Activated naive CD8-positive, alpha-beta T cell treated with anti-CD3 and anti-CD28 coated beads, Interleukin-2, amount 10 ng/mL, durations not matched to agents 7 days and 5 days (primary cell): ENCODE results near the gene PAH. TPM values are rescaled to one million over a fixed set of nuclear protein-coding genes. Genes with fewer than 3 reads are reported as not detected.

ENCODE experiments used
- ATAC-seq: fragments of 150-1000 bp; cut with Tn5 transposase; one replicate; pipeline ENCODE4 v1.10.0; 2021; ENCODE audit warnings: low read depth, moderate library complexity
- POLR2A ChIA-PET: fragments of 350-600 bp; sonication (Branson Sonifier 250); formaldehyde crosslinking; loops from one replicate; lab custom pipeline; 2021; ENCODE audit warnings: antibody characterized with exemption; lab: Charles Lee
- DNase-seq: peaks from one replicate; pipeline ENCODE4 v3.0.0; 2021
- H3K27ac Mint-ChIP-seq: one replicate; pipeline ENCODE4 v1.8.0; 2022; ENCODE audit warnings: mild to moderate bottlenecking, mixed read lengths
- H3K27me3 Mint-ChIP-seq: one replicate; pipeline ENCODE4 v1.8.0; 2022; ENCODE audit warnings: mild to moderate bottlenecking, moderate library complexity, mixed read lengths
- H3K36me3 Mint-ChIP-seq: one replicate; pipeline ENCODE4 v1.8.0; 2021; ENCODE audit warnings: mild to moderate bottlenecking, mixed read lengths
- H3K4me1 Mint-ChIP-seq: one replicate; pipeline ENCODE4 v1.8.0; 2021; ENCODE audit warnings: mixed read lengths
- H3K4me3 Mint-ChIP-seq: one replicate; pipeline ENCODE4 v1.8.0; 2022; ENCODE audit warnings: mild to moderate bottlenecking, moderate library complexity, mixed read lengths
- H3K9me3 Mint-ChIP-seq: one replicate; pipeline ENCODE4 v1.8.0; 2021; ENCODE audit warnings: mixed read lengths
- total RNA-seq, 2 experiments: library from RNA; stranded (reverse); gene quantifications; one replicate each; pipeline ENCODE4 v1.2.3, GENCODE V29; 2021

Gene PAH
- total RNA-seq, 2 experiments from 2014 or later, result not detected

- no peak overlapping the region for H3K27ac Mint-ChIP-seq
- no peak for ATAC-seq
- no peaks in the 10 kb centered on the region for H3K36me3 Mint-ChIP-seq
- H3K27me3 Mint-ChIP-seq, result peaks cover 7% of the 10 kb centered on the region
- no peak overlapping the region for H3K4me3 Mint-ChIP-seq
- DNase-seq, result no peak
- H3K9me3 Mint-ChIP-seq, result no peaks in the 10 kb centered on the region
- no peaks in the 10 kb centered on the region for H3K4me1 Mint-ChIP-seq
- POLR2A ChIA-PET, result no interaction called here
Measured at GRCh38 chr12:102814691-102815367, 102.2 kb downstream of the PAH start.

DNA sequence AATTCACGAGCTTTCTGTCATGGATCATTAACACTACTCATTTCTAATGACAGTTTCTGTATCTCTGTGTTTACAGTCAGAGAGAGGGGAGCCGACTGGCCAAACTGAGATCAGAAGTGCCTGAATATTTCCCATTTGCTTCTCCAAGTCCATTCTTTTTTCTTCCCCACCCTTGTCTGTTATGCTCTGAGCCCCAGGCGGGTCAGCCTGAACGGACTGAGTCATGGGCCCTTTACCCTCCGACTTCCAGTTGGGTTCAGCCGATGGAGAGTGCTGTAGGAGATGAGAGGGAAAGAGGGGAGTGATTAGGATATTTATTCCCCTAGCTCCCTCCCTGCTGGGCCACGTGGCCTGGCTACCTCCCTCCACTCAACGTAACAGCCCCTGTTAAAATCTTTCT is 104.7 kb downstream of the PAH start:
- no peak overlapping the region for H3K27ac Mint-ChIP-seq
- no peaks in the 10 kb centered on the region for H3K9me3 Mint-ChIP-seq
- ATAC-seq, result no peak

GRCh38 chr12:102811110-102811737 is 105.8 kb downstream of the PAH start:
- POLR2A ChIA-PET, result no interaction called here
- H3K4me3 Mint-ChIP-seq, result no peak overlapping the region
- H3K27me3 Mint-ChIP-seq, result peaks cover 7% of the 10 kb centered on the region
- no peak for DNase-seq
- H3K9me3 Mint-ChIP-seq, result no peaks in the 10 kb centered on the region
- no peak for ATAC-seq
- H3K36me3 Mint-ChIP-seq, result no peaks in the 10 kb centered on the region
- no peaks in the 10 kb centered on the region for H3K4me1 Mint-ChIP-seq
- H3K27ac Mint-ChIP-seq, result no peak overlapping the region

More for the DNA sequence above, 104.7 kb downstream of the PAH start:
- H3K36me3 Mint-ChIP-seq, result no peaks in the 10 kb centered on the region
- POLR2A ChIA-PET, result no interaction called here
- no peaks in the 10 kb centered on the region for H3K4me1 Mint-ChIP-seq
- H3K4me3 Mint-ChIP-seq, result no peak overlapping the region
- no peak for DNase-seq
- H3K27me3 Mint-ChIP-seq, result peaks cover 7% of the 10 kb centered on the region

- Mint-ChIP-seq H3K9me3 (no peaks in the 10 kb centered on the region), H3K4me3 (no peak overlapping the region), H3K27ac (no peak overlapping the region), H3K27me3 (peaks cover 7% of the 10 kb centered on the region), H3K4me1 (no peaks in the 10 kb centered on the region), H3K36me3 (no peaks in the 10 kb centered on the region)
- DNase-seq, result no peak
- POLR2A ChIA-PET, result no interaction called here
- no peak for ATAC-seq
Measured at GRCh38 chr12:102808412-102808811, 108.6 kb downstream of the PAH start.

DNA sequence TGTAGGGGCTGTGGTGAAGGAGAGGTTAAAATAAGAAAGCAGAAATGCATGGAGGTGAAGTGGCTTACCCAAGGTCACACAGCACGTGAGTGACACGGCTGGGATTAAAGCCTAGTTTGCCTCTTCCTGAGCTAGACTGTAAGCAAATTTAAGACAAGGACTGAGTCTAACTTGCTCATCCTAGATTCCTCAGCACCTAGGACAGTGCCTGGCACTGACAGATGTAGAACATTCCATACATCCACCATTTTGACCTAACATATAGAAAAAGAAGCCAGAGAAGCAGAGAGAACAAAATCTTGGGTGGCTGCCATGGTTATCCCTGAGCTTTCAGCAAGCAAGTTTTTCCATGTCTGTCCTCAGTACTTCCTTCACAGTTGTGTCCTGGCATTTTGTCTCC is 110.5 kb downstream of the PAH start:
- H3K4me1 Mint-ChIP-seq, result no peaks in the 10 kb centered on the region
- no peak for ATAC-seq
- no peak overlapping the region for H3K27ac Mint-ChIP-seq
- no peak for DNase-seq
- H3K36me3 Mint-ChIP-seq, result no peaks in the 10 kb centered on the region
- H3K4me3 Mint-ChIP-seq, result no peak overlapping the region
- POLR2A ChIA-PET, result no interaction called here
- H3K27me3 Mint-ChIP-seq, result no peaks in the 10 kb centered on the region
- no peaks in the 10 kb centered on the region for H3K9me3 Mint-ChIP-seq

DNA sequence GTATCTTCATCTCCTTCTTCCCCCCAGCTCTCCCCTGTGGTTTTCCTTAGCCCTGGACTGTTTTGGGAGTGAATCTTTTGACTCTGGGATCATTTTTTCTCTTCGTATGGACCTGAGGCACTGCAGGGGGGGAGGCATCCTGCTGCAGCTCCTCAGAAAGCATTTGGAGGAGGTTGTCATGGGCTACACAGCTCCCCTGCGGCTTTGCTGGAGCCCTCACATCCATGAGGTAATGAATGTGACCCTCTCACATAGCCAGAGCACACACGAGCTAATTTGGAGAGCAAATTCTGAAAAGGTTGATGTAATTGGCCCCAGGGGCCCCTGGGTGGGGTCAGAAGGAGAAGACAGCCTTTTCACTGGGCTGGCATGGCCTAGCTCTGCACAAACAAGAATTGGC is 110.9 kb downstream of the PAH start:
- no peak overlapping the region for H3K4me3 Mint-ChIP-seq
- no peaks in the 10 kb centered on the region for H3K4me1 Mint-ChIP-seq
- H3K27ac Mint-ChIP-seq, result no peak overlapping the region

DNA sequence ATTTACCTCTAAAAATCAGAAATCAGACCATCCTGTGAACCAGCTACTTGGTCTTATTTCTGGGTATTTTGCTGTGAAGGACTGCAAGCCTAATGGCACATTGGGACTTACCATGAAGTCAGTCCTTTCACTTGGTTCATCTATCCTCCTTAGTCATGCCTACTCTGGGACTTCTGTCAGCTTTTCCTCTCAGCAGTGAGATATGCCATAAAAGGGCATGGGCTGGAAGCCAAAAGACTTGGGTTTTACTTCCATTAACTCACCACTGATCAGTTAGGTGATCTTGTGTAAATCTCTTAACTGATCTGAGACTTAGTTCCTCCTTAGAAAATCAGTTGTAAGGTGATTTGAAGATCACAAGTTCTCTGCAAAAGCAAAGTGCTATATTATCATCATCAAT is 116.5 kb downstream of the PAH start:
- H3K4me1 Mint-ChIP-seq, result no peaks in the 10 kb centered on the region
- H3K4me3 Mint-ChIP-seq, result no peak overlapping the region
- H3K9me3 Mint-ChIP-seq, result no peaks in the 10 kb centered on the region
- POLR2A ChIA-PET, result no interaction called here
- no peak overlapping the region for H3K27ac Mint-ChIP-seq
- H3K36me3 Mint-ChIP-seq, result no peaks in the 10 kb centered on the region
- ATAC-seq (no peak), DNase-seq (no peak)
- peaks cover 2% of the 10 kb centered on the region for H3K27me3 Mint-ChIP-seq

More for the DNA sequence above, 110.9 kb downstream of the PAH start:
- POLR2A ChIA-PET, result no interaction called here
- DNase-seq, result no peak
- Mint-ChIP-seq H3K9me3 (no peaks in the 10 kb centered on the region), H3K27me3 (no peaks in the 10 kb centered on the region), H3K36me3 (no peaks in the 10 kb centered on the region)
- ATAC-seq, result no peak

DNA sequence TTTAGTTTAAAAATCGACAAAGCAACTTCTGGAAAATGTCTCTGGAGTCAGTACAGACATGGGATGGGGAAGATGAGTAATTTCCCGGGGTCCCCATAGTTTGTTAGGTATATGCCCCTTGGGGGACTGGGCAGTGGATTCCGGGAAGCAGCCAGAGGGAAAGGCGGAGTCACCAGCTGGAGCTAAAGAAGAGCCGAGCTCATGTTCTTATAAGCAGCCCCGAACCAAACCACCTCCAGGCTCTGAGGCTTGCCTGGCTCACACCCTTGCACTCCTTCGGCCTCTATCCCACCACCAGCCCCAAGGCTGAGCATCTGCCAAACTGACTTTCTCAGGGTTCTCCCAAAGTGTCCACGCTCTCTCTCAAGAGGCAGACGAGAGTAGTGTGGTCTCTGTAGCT is 117.8 kb downstream of the PAH start:
- Mint-ChIP-seq H3K36me3 (no peaks in the 10 kb centered on the region), H3K27me3 (peaks cover 4% of the 10 kb centered on the region), H3K4me1 (no peaks in the 10 kb centered on the region), H3K27ac (no peak overlapping the region), H3K9me3 (no peaks in the 10 kb centered on the region), H3K4me3 (no peak overlapping the region)
- ATAC-seq, result no peak
- POLR2A ChIA-PET, result no interaction called here
- DNase-seq, result no peak

DNA sequence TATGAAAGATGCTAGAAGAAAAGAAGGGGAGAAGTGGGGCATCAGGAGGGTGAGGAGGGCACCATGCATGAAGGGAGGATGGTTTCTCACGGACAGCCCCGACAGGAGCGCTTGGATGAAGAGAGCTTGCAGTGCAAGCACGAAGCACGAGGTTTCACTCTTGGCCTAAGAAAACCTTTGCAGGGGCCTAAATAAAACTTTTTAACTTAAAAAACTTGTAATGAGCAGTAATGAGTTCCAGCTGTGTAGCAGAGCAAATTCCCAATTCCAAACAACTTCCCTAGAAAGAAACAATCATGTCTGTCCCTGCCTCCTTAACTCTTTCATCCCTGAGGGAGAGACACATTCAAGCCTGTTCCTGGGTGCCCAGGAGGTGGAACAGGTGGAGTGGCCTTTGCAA is 119.5 kb downstream of the PAH start:
- Mint-ChIP-seq H3K36me3 (no peaks in the 10 kb centered on the region), H3K27ac (no peak overlapping the region), H3K27me3 (peaks cover 4% of the 10 kb centered on the region), H3K4me3 (no peak overlapping the region), H3K9me3 (no peaks in the 10 kb centered on the region), H3K4me1 (no peaks in the 10 kb centered on the region)
- POLR2A ChIA-PET, result no interaction called here
- DNase-seq, result no peak
- ATAC-seq, result no peak

- Mint-ChIP-seq H3K27me3 (peaks cover 2% of the 10 kb centered on the region), H3K9me3 (no peaks in the 10 kb centered on the region), H3K36me3 (no peaks in the 10 kb centered on the region), H3K4me3 (no peak overlapping the region), H3K27ac (no peak overlapping the region), H3K4me1 (no peaks in the 10 kb centered on the region)
- POLR2A ChIA-PET, result no interaction called here
- DNase-seq (no peak), ATAC-seq (no peak)
Measured at GRCh38 chr12:102793921-102794320, 123.1 kb downstream of the PAH start.

Other genes with a start within 250 kb of the PAH start
- not detected for gene ASCL1, start 40.4 kb upstream of the PAH start, total RNA-seq